SK-N-SH treated with all-trans-retinoic acid at 6 μM for 48 hours (cell line): Measurements from ENCODE around the gene PCDHAC2.

Source experiments
- ATAC-seq: fragments of 200-7000 bp; cut with Tn5 transposase; 3 replicates; pipeline ENCODE4 v1.9.1; 2020; ENCODE audit warnings: mild to moderate bottlenecking, moderate library complexity
- ARNTL ChIP-seq: fragments of 450-650 bp; formaldehyde crosslinking; IDR thresholded peaks from 2 replicates; pipeline ENCODE4 v1.5.0; 2020; ENCODE audit warnings: low read depth, mild to moderate bottlenecking, moderate library complexity, borderline replicate concordance
- BACH2 ChIP-seq: fragments of 250-450 bp; sonication (Bioruptor Pico); IDR thresholded peaks from 2 replicates; pipeline ENCODE4 v1.9.0; 2021; ENCODE audit warnings: mild to moderate bottlenecking, borderline replicate concordance
- ESRRG ChIP-seq: fragments of 250-450 bp; sonication (Bioruptor Pico); IDR thresholded peaks from 2 replicates; pipeline ENCODE4 v1.6.1; 2021; ENCODE audit warnings: mild to moderate bottlenecking
- GLIS3 ChIP-seq: fragments of 250-450 bp; sonication (Bioruptor Pico); IDR thresholded peaks from 2 replicates; pipeline ENCODE4 v1.5.0; 2020; ENCODE audit warnings: mild to moderate bottlenecking, moderate library complexity
- ISL1 ChIP-seq: fragments of 250-450 bp; sonication (Bioruptor Pico); IDR thresholded peaks from 2 replicates; pipeline ENCODE4 v2.1.2; 2022; ENCODE audit warnings: mild to moderate bottlenecking, moderate library complexity
- OSR1 ChIP-seq: fragments of 250-450 bp; sonication (Bioruptor Pico); IDR thresholded peaks from 2 replicates; pipeline ENCODE4 v1.8.0; 2022; ENCODE audit warnings: moderate library complexity, mild to moderate bottlenecking, inconsistent platforms
- PPARA ChIP-seq: fragments of 250-450 bp; sonication (Bioruptor Pico); IDR thresholded peaks from 2 replicates; pipeline ENCODE4 v1.5.0; 2020; ENCODE audit warnings: mild to moderate bottlenecking, borderline replicate concordance
- RARB ChIP-seq: fragments of 250-450 bp; sonication (Bioruptor Pico); IDR thresholded peaks from 2 replicates; pipeline ENCODE4 v1.8.0; 2021; ENCODE audit warnings: mild to moderate bottlenecking, moderate library complexity
- SNAI2 ChIP-seq: fragments of 250-450 bp; sonication (Bioruptor Pico); IDR thresholded peaks from 2 replicates; pipeline ENCODE4 v1.5.0; 2020; ENCODE audit warnings: mild to moderate bottlenecking, moderate library complexity
- TCF4 ChIP-seq: fragments of 250-450 bp; sonication (Bioruptor Pico); IDR thresholded peaks from 2 replicates; pipeline ENCODE4 v1.8.0; 2021; ENCODE audit warnings: mild to moderate bottlenecking, moderate library complexity, borderline replicate concordance
- TOX ChIP-seq: fragments of 250-450 bp; sonication (Bioruptor Pico); IDR thresholded peaks from 2 replicates; pipeline ENCODE4 v1.8.0; 2021; ENCODE audit warnings: mild to moderate bottlenecking, moderate library complexity, borderline replicate concordance
- ZC3H10 ChIP-seq: fragments of 250-450 bp; sonication (Bioruptor Pico); IDR thresholded peaks from 2 replicates; pipeline ENCODE4 v1.5.1; 2021; ENCODE audit warnings: mild to moderate bottlenecking, moderate library complexity
- ZFP3 ChIP-seq: fragments of 250-450 bp; sonication (Bioruptor Pico); IDR thresholded peaks from 2 replicates; pipeline ENCODE4 v1.5.0; 2020; ENCODE audit warnings: mild to moderate bottlenecking, moderate library complexity
- ZFP30 ChIP-seq: fragments of 450-650 bp; formaldehyde crosslinking; IDR thresholded peaks from 2 replicates; pipeline ENCODE4 v1.5.0; 2022; ENCODE audit warnings: mild to moderate bottlenecking, moderate library complexity
- ZNF565 ChIP-seq: fragments of 450-650 bp; formaldehyde crosslinking; conservative IDR thresholded peaks from 2 replicates; pipeline ENCODE4 v1.5.0; 2020; ENCODE audit warnings: low read depth, mild to moderate bottlenecking, moderate library complexity
- ZNF70 ChIP-seq: fragments of 450-650 bp; formaldehyde crosslinking; IDR thresholded peaks from 2 replicates; pipeline ENCODE4 v1.5.0; 2020; ENCODE audit warnings: mild to moderate bottlenecking, moderate library complexity
- ZNF8 ChIP-seq: fragments of 450-650 bp; formaldehyde crosslinking; IDR thresholded peaks from 2 replicates; pipeline ENCODE4 v1.5.0; 2020; ENCODE audit warnings: mild to moderate bottlenecking, moderate library complexity
- TF ChIP-seq, protein P1 (sequence below): fragments of 250-450 bp; sonication (Bioruptor Pico); IDR thresholded peaks from 2 replicates; pipeline ENCODE4 v1.5.1; 2020; ENCODE audit warnings: low read depth, mild to moderate bottlenecking, moderate library complexity
- TF ChIP-seq, protein P2 (sequence below): fragments of 250-450 bp; sonication (Bioruptor Pico); IDR thresholded peaks from 2 replicates; pipeline ENCODE4 v1.5.1; 2021; ENCODE audit warnings: mild to moderate bottlenecking, moderate library complexity
- TF ChIP-seq, protein P3 (sequence below): fragments of 250-450 bp; sonication (Bioruptor Pico); IDR thresholded peaks from 2 replicates; pipeline ENCODE4 v1.5.0; 2020; ENCODE audit warnings: mild to moderate bottlenecking, moderate library complexity

The PCDHAC2 gene

DNA sequence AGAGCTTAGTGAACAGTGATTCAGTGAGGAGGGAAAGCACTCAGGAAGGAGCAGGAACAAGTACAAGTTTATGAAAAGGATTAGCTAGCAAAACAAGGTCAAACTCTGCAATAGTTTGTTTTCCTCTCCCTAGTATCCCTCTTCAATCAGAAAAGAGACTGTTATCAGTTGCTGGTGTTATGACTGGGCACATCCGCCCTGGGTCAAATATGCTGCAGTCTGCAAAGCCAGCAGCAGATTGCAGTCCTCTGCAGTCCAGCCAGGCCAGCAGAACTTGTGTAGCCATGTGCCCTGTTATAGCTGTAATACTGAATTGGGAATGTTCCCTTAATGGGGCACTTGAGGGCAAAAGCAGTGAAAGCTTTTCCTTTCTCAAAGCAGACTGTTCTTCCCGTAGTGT, 12.0 kb downstream of the PCDHAC2 start (continued):
- TF ChIP-seq, protein P1, sequence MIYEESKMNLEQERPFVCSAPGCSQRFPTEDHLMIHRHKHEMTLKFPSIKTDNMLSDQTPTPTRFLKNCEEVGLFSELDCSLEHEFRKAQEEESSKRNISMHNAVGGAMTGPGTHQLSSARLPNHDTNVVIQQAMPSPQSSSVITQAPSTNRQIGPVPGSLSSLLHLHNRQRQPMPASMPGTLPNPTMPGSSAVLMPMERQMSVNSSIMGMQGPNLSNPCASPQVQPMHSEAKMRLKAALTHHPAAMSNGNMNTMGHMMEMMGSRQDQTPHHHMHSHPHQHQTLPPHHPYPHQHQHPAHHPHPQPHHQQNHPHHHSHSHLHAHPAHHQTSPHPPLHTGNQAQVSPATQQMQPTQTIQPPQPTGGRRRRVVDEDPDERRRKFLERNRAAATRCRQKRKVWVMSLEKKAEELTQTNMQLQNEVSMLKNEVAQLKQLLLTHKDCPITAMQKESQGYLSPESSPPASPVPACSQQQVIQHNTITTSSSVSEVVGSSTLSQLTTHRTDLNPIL (CRISPR knock-in tag): no peak
- TF ChIP-seq OSR1 (CRISPR knock-in tag): no peak
- TF ChIP-seq ZFP30: 0 out of 2 replicates have a peak, but pooled peaks have one; percentile 23
- TF ChIP-seq, protein P2, sequence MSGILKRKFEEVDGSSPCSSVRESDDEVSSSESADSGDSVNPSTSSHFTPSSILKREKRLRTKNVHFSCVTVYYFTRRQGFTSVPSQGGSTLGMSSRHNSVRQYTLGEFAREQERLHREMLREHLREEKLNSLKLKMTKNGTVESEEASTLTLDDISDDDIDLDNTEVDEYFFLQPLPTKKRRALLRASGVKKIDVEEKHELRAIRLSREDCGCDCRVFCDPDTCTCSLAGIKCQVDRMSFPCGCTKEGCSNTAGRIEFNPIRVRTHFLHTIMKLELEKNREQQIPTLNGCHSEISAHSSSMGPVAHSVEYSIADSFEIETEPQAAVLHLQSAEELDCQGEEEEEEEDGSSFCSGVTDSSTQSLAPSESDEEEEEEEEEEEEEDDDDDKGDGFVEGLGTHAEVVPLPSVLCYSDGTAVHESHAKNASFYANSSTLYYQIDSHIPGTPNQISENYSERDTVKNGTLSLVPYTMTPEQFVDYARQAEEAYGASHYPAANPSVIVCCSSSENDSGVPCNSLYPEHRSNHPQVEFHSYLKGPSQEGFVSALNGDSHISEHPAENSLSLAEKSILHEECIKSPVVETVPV (CRISPR knock-in tag): no peak
- no peak for TF ChIP-seq RARB (CRISPR knock-in tag)
- no peak for TF ChIP-seq ZNF565 (CRISPR knock-in tag)
- TF ChIP-seq ZC3H10 (CRISPR knock-in tag): no peak

DNA sequence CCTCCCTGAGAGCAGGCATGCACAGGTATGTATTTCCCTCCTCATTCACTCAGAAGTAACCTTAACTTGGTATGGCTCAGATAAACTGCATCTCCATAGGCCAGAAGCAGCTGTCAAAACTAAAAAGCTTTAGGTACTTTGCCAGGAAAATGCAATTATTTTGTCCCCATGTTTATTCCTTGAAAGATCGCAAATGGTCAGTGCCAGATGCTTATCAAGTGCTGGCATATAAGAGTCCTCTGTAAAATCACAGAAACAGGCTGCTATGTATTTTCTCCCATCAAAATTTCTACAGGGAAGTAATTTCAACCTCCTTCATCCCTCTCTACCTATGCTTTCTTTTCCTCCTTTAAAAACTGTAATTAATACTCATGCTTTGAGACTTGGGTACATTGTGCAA, 12.7 kb downstream of the PCDHAC2 start:
- TF ChIP-seq ARNTL (no peak), PPARA (CRISPR knock-in tag) (no peak), ZNF565 (CRISPR knock-in tag) (no peak), ZNF8 (CRISPR knock-in tag) (no peak)
- TF ChIP-seq, protein P2 (CRISPR knock-in tag): no peak
- no peak for ATAC-seq

DNA sequence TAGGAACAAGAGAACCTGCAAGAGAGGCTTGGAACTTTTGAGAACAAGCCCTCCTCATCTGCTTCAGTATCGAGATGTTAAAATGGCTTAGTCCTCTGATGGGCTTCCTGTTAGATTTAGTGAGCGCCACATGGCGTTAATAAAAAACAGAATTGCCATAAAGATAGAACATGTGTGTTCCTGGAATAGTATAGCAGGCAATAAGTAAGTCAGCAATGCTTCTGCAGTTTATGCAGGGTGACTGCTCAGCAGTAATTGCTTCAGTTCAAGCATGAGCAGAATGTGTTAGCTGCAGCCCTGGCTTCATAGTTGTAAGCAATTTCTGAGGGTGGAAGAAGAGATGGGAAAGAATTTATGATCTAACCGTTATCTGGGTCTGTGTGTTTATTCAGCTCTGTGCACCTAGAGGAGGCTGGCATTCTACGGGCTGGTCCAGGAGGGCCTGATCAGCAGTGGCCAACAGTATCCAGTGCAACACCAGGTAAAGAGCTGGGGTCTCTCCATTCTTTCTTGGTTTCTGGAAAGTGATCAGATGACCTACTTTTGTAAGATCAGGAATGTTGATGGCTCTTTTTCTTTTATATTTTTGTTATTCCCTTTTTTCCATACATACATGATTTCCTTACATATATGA, 15.9 kb downstream of the PCDHAC2 start:
- no peak; the same call in 2 of the 3 replicates for ATAC-seq

More for the DNA sequence above, 15.9 kb downstream of the PCDHAC2 start:
- TF ChIP-seq ZNF70 (CRISPR knock-in tag) (no peak), TCF4 (CRISPR knock-in tag) (peak; percentile 87), TOX (no peak), ESRRG (no peak), ARNTL (no peak), BACH2 (CRISPR knock-in tag) (0 out of 2 replicates have a peak, but pooled peaks have one; percentile 45), SNAI2 (CRISPR knock-in tag) (no peak), ZFP3 (CRISPR knock-in tag) (no peak), ZNF8 (CRISPR knock-in tag) (no peak), ZFP30 (no peak), ISL1 (CRISPR knock-in tag) (no peak), GLIS3 (CRISPR knock-in tag) (no peak)
- TF ChIP-seq, protein P1 (CRISPR knock-in tag): no peak
- TF ChIP-seq, protein P3, sequence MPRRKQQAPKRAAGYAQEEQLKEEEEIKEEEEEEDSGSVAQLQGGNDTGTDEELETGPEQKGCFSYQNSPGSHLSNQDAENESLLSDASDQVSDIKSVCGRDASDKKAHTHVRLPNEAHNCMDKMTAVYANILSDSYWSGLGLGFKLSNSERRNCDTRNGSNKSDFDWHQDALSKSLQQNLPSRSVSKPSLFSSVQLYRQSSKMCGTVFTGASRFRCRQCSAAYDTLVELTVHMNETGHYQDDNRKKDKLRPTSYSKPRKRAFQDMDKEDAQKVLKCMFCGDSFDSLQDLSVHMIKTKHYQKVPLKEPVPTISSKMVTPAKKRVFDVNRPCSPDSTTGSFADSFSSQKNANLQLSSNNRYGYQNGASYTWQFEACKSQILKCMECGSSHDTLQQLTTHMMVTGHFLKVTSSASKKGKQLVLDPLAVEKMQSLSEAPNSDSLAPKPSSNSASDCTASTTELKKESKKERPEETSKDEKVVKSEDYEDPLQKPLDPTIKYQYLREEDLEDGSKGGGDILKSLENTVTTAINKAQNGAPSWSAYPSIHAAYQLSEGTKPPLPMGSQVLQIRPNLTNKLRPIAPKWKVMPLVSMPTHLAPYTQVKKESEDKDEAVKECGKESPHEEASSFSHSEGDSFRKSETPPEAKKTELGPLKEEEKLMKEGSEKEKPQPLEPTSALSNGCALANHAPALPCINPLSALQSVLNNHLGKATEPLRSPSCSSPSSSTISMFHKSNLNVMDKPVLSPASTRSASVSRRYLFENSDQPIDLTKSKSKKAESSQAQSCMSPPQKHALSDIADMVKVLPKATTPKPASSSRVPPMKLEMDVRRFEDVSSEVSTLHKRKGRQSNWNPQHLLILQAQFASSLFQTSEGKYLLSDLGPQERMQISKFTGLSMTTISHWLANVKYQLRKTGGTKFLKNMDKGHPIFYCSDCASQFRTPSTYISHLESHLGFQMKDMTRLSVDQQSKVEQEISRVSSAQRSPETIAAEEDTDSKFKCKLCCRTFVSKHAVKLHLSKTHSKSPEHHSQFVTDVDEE (CRISPR knock-in tag): peak; percentile 49; the same call in 1 of the 2 replicates
- TF ChIP-seq, protein P2 (CRISPR knock-in tag): no peak
